Tibial nerve (tissue), 4 donors: ENCODE results near the gene TRIL. TPM values are rescaled to one million over a fixed set of nuclear protein-coding genes. Genes with fewer than 3 reads are reported as not detected.

Source experiments
- DNase-seq, 2 donors: peaks; one replicate each; pipeline ENCODE4 v3.0.0-alpha.2; 2019; ENCODE audit warnings: low spot score in 2 of 2
- H3K27ac ChIP-seq, 4 donors: fragments of 200-600 bp; sonication (generic) in 3 of 4; one replicate each; pipeline ENCODE4 v1.5.1; 2017 to 2019; ENCODE audit warnings: mild to moderate bottlenecking in 1 of 4
- H3K27me3 ChIP-seq, 2 donors: fragments of 200-600 bp; sonication (generic) in 1 of 2; one replicate each; pipeline versions ENCODE4 v1.5.1 to v1.6.0; 2017 to 2019
- H3K36me3 ChIP-seq, 3 donors: fragments of 200-600 bp; sonication (generic); one replicate each; pipeline ENCODE4 v1.5.1; 2018 to 2019
- H3K4me1 ChIP-seq, 4 donors: fragments of 200-600 bp; sonication (generic) in 3 of 4; one replicate each; pipeline ENCODE4 v1.5.1; 2017 to 2019
- H3K4me3 ChIP-seq, 4 donors: fragments of 200-600 bp; sonication (generic) in 3 of 4; one replicate each; pipeline ENCODE4 v1.5.1; 2017 to 2019; ENCODE audit warnings: mild to moderate bottlenecking in 1 of 4, moderate library complexity in 1 of 4
- H3K9me3 ChIP-seq, 4 donors: fragments of 200-600 bp; sonication (generic) in 3 of 4; one replicate each; pipeline ENCODE4 v1.5.1; 2017 to 2019
- CTCF ChIP-seq, 5 experiments: fragments of 200-600 bp in 3 of 5; fragments of 450-650 bp in 2 of 5; sonication (generic) in 3 of 5; IDR thresholded peaks; one replicate each; pipeline ENCODE4 v1.5.1; 2016 to 2019; ENCODE audit warnings: antibody characterized with exemption in 5 of 5, mild to moderate bottlenecking in 3 of 5, moderate library complexity in 2 of 5
- EP300 ChIP-seq, 2 donors: sonication (generic); formaldehyde crosslinking; IDR thresholded peaks; one replicate each; pipeline ENCODE4 v1.6.1; 2017; ENCODE audit warnings: antibody characterized with exemption in 2 of 2, mild to moderate bottlenecking in 1 of 2
- POLR2A ChIP-seq, 2 donors: fragments of 450-650 bp; IDR thresholded peaks; one replicate each; pipeline ENCODE4 v1.6.1; 2017; ENCODE audit warnings: antibody characterized with exemption in 2 of 2, mild to moderate bottlenecking in 2 of 2, moderate library complexity in 2 of 2
- WGBS, 2 donors: methylation state at CpG; one replicate each; pipeline ENCODE4 v1.1.5; 2018; 5-methylcytosine and 5-hydroxymethylcytosine counted together
- total RNA-seq, 4 donors: library from RNA; depleted of rRNA; stranded (reverse); fragments of >200 nt; gene quantifications; one replicate each; pipeline ENCODE4 v1.1.0, GENCODE V29; 2016

Gene TRIL
- total RNA-seq, 4 donors from 2014 or later: 1.2 to 2.8 (median 2.4) TPM

- 94 to 98% methylated on average over 3 of the region's 3 CpGs for WGBS, 2 donors
- no peak for TF ChIP-seq EP300 (IDR thresholded peaks at IDR 0.05)
- no peak for TF ChIP-seq CTCF (IDR thresholded peaks at IDR 0.05)
- TF ChIP-seq POLR2A (IDR thresholded peaks at IDR 0.05): no peak
- H3K27me3 ChIP-seq: no peaks in the 10 kb centered on the region
- no peak for DNase-seq
- peaks cover 0 to 34% (median 0%) of the 10 kb centered on the region in 4 donors for H3K9me3 ChIP-seq
- no peak overlapping the region for H3K27ac ChIP-seq
- no peaks in the 10 kb centered on the region for H3K4me1 ChIP-seq
- H3K36me3 ChIP-seq: no peaks in the 10 kb centered on the region
- no peak overlapping the region for H3K4me3 ChIP-seq
Observed at GRCh38 chr7:28973591-28973990, 15.5 kb upstream of the TRIL start.

GRCh38 chr7:28964056-28964455 lies 5.9 kb upstream of the TRIL start:
- TF ChIP-seq POLR2A (IDR thresholded peaks at IDR 0.05): no peak
- TF ChIP-seq CTCF (IDR thresholded peaks at IDR 0.05): no peak
- no peak for TF ChIP-seq EP300 (IDR thresholded peaks at IDR 0.05)
- Histone ChIP-seq H3K4me1 (no peaks in the 10 kb centered on the region), H3K27ac (no peak overlapping the region), H3K27me3 (no peaks in the 10 kb centered on the region), H3K36me3 (no peaks in the 10 kb centered on the region), H3K4me3 (no peak overlapping the region), H3K9me3 (no peaks in the 10 kb centered on the region)
- 71 to 72% methylated on average over 2 of the region's 2 CpGs for WGBS, 2 donors
- DNase-seq: no peak

- no peaks in the 10 kb centered on the region for H3K36me3 ChIP-seq
- WGBS, 2 donors: 57 to 70% methylated on average over 3 to 5 of the region's 5 CpGs
- H3K27ac ChIP-seq: no peak overlapping the region
- H3K9me3 ChIP-seq: no peaks in the 10 kb centered on the region
- peaks cover 0 to 18% (median 4%) of the 10 kb centered on the region in 4 donors for H3K4me1 ChIP-seq
- no peak for DNase-seq
- no peak for TF ChIP-seq POLR2A (IDR thresholded peaks at IDR 0.05)
- no peak for TF ChIP-seq CTCF (IDR thresholded peaks at IDR 0.05)
- TF ChIP-seq EP300 (IDR thresholded peaks at IDR 0.05): no peak
- H3K27me3 ChIP-seq: peaks cover 0 to 17% of the 10 kb centered on the region in 2 donors
- no peak overlapping the region for H3K4me3 ChIP-seq
Observed at GRCh38 chr7:28961972-28962371, 3.8 kb upstream of the TRIL start.

GRCh38 chr7:28960071-28960840 lies 2.1 kb upstream of the TRIL start:
- WGBS, 2 donors: 94 to 96% methylated on average over 7 of the region's 7 CpGs
- no peak for TF ChIP-seq EP300 (IDR thresholded peaks at IDR 0.05)
- no peak for TF ChIP-seq POLR2A (IDR thresholded peaks at IDR 0.05)
- no peak for TF ChIP-seq CTCF (IDR thresholded peaks at IDR 0.05)

GRCh38 chr7:28958980-28959347 lies 834 bp upstream of the TRIL start:
- H3K27me3 ChIP-seq: peaks cover 0 to 37% of the 10 kb centered on the region in 2 donors
- peak overlapping the region in 1 of 4 donors; percentile 32 for H3K27ac ChIP-seq
- H3K4me3 ChIP-seq: peak overlapping the region in 2 of 4 donors; percentile 47 to 56
- TF ChIP-seq CTCF (IDR thresholded peaks at IDR 0.05): no peak
- TF ChIP-seq POLR2A (IDR thresholded peaks at IDR 0.05): no peak
- TF ChIP-seq EP300 (IDR thresholded peaks at IDR 0.05): no peak
- no peaks in the 10 kb centered on the region for H3K9me3 ChIP-seq
- H3K4me1 ChIP-seq: peaks cover 0 to 36% (median 14%) of the 10 kb centered on the region in 4 donors
- no peak for DNase-seq
- WGBS, 2 donors: 65 to 69% methylated on average over 6 of the region's 6 CpGs
- H3K36me3 ChIP-seq: no peaks in the 10 kb centered on the region

More at GRCh38 chr7:28960071-28960840, 2.1 kb upstream of the TRIL start:
- peaks cover 0 to 34% of the 10 kb centered on the region in 2 donors for H3K27me3 ChIP-seq
- H3K4me3 ChIP-seq: no peak overlapping the region
- no peaks in the 10 kb centered on the region for H3K36me3 ChIP-seq
- no peaks in the 10 kb centered on the region for H3K9me3 ChIP-seq
- peaks cover 0 to 35% (median 14%) of the 10 kb centered on the region in 4 donors for H3K4me1 ChIP-seq
- no peak for DNase-seq
- H3K27ac ChIP-seq: no peak overlapping the region
